Right forelimb (tissue), 1 donor: ENCODE measurements around the gene PTGIS.

ENCODE experiments used
- DNase-seq: peaks from one replicate; pipeline ENCODE4 v3.0.0-alpha.2; 2018

The PTGIS gene

GRCh38 chr20:49519777-49520359 lies 48.1 kb downstream of the PTGIS start:
- DNase-seq = no peak

- DNase-seq = no peak
Measured at GRCh38 chr20:49519212-49519712, 48.7 kb downstream of the PTGIS start.

DNA sequence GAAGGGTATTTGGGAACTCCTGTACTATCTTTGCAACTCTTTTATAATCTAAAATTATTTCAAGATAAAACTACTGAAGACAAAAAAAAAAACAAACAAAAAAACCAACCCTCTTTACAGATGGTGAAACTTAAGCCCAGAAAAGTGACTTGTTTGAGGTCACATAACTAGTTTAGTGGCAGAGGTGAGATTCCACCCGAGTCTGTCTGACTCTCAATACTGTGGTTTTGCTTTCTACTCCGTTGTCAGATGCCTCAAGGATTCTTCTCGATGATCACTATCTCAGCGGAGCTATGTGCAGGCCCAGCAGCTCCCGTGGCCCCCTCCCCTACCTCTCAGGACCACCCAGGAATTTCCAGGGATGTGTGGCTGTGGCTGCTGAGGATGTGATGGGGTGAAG lies 49.4 kb downstream of the PTGIS start:
- DNase-seq = no peak

DNA sequence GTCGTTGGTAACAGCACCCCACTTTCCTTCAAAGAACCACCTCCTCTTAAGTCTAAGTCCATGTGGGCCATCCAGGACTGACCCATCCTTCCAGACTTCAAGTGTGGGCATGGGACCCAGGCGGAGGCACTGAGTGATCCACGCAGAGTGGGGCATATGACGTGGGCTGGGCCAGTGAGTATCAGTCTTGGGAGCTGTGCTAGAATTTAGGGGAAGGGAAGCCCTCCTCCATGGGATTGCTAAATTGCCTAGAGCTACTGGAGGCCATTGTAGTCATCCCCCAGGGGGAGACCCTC lies 50.2 kb downstream of the PTGIS start:
- DNase-seq = no peak

DNA sequence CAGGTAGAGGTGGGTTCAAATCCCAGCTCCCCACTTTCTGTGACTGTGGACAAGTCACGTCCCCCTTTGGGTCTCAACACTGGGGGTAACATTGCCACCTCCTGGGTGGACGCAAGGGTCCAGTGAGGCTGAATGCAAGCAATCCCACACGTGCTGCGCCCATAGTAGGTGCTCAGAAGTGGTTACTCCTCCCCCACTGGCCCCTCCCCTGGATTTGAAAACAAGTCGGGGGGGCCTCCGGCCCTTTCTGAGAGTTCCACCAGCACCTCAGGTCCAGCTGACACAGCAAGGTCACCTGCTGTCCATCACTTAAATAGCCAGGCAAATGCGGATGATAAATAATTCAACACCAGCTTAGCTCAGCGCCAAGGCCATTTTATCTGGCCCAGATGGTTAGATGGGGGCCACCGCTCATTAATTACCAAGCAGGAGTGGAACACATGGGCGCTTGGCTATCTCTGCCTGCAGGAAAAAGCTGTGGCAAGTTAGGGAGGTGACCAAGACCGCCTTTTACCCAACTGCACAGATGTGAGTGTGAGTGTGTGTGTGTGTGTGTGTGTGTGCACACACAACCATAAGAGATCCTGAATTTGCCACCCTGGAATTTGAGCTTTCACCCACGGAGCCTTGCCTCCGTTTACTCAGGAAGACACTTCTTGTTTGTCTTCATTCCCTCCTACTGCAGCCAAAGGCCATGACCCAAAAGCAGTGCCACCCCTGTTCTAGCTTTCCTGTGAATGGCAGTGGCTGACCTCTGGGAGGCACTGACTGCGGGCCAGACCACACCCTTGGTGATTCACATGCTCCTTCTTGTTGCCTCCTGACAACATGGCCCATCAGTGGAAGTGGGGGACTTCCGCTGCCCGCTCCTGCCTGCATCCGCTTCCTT lies 50.8 kb downstream of the PTGIS start:
- no peak for DNase-seq

DNA sequence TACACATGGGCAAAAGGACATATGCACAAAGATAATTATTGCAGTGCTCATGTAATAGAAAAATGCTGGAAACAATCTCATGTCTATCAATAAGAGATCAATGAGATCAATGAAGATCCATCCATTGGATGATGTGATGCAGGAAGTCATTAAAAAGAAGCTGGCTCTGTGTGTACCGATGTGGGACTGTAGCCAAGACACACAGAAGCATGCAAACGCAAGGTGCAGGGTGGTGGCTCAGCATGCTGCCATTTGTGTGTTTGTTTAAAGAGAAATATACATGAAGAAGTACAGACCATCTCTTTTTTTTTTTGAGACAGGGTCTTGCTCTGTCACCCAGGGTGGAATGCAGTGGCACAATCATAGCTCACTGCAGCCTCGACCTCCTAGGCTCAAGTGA lies 52.4 kb downstream of the PTGIS start:
- DNase-seq = no peak

DNA sequence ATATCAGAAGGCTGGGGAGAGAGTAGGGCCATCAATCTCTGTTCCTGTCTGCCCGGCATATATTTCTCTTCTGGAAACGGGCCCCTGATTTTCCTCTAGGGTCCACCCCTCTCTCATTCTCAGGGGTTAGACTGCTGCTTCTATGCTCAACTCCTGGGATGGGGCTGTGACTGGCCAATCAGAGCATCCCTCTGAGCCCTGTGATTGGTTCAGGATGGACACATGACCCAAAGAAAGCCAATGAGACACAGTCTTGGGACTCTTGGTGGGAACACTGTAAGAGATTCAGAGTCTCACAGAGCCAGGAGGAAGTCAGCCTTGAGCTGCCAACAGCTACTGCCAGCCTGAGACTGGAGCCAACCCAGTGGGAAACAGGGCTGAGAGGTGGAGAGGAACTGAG lies 54.4 kb downstream of the PTGIS start:
- no peak for DNase-seq

DNA sequence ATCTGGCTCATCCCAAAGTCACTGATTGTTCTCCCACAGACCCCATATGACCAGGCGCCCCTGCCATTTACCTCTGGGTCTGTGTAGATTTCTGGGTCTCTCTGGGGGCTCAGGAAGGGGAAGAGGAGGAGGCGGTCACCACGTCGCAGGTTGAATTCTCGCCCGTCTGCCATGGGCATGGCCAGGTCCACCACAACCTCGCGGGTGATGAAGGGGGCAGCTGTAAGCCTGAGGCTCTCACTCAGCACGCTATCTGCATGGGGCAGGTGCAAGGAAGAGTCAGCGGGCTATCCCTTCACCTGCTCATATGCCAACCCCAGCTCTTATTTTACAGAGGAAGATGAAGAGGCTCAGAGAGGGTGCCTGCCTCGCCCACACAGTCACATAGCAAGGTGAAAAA lies 54.9 kb downstream of the PTGIS start:
- DNase-seq = no peak

- no peak for DNase-seq
Measured at GRCh38 chr20:49511788-49512525, 56.0 kb downstream of the PTGIS start.

GRCh38 chr20:49510562-49511122 lies 57.3 kb downstream of the PTGIS start:
- no peak for DNase-seq

DNA sequence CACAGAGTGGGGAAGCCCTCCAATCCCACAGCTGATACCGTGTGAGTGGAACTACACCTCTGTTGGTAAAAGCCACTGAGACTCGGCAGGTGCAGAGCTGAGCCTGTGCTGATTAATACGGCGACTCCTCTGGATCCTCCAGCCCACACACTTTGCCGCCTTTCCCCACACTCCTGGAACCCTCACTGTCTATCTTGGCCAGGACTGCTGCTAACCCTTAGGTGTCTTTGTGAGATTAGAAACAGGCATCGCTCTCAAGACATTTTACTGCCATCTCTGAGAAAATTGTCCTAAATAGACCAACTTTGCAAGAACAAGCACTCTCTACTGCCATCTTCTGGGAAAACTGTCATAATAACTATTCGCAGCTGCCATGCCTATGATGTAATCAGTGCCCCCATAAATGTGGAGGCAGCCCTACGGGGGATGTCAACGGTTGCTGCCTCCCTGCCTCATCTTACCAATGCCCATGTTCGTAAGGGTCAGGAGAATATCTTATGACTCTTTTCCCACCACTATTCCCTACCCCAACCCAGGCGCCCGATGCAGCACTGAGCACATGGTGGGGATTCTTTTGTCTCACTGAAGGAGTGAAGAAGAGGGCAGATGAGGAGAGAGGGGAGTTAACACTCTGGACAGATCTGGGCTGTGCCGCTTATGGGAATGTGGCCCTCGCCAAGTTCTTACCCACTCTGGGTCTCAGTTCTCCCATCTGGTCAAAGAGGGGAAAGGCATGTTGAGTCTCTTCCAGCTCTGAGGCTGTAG lies 59.3 kb downstream of the PTGIS start:
- no peak for DNase-seq

DNA sequence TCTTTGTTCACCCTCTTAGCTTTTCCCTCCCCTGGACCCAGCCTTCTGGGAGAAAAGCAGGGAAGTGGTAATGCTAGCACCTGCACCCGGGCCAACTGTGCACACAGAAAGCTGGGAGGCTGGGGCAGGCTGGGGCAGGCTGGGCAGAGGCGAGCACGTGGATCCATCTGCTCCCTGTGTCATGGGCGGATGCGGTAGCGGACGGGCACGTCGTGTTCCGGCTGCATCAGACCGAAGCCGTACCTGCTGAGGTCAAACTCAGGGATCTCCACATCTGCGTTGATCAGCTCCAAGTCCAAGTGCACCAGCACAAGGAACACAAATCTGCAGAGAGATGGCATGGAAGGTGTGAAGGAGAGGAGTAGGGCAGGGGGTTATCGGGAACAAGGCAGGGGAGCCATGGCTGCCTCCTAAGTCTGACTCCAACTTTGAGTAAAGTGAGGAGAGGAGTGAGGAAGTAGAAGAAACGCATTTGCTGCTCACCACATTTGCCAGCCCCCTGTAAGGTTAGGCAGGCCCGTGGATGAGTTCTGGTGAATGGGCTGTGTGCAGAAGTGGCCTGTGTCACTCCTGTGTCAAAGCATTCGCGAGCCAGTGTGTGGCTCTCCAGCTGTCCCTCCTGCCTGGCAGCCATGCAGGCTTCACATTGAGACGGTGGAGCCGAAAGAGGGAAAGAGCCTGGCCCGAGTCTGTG lies 60.0 kb downstream of the PTGIS start:
- DNase-seq = no peak

DNA sequence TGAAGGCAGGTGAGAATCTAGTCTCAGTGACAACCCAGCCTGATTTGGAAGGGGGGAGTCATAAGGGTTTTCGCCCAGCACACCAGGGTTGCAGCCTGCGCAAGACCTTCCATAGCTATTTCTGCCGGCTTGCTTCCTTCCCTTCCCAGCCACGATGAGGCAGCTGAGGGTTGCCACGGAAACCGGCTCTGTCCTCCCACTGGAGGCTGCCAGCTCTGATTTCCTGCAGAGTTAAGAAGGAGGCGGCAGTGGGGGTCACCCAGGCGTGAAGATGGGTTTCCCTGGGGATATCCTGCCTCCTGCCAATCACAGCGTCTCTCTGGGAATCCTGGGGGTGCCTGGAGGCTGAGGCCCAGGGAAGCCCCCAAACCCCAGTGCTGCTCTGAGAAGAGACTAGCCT lies 62.4 kb downstream of the PTGIS start:
- DNase-seq = no peak

DNA sequence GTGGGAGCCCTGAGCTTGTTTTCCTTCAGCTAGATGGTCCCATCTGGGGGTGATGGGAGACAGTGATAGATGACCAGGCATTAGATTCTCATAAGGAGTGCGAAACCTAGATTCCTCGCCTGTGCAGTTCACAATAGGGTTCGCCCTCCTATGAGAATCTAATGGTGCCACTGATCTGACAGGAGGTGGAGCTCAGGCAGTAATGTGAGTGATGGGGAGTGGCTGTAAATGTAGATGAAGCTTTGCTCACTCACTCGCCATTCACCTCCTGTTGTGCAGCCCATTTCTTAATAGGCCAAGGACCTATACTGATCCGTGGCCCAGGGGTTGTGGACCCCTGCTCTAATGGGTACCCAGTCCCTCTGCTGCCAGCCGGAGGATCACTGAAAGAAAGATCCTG lies 64.8 kb downstream of the PTGIS start:
- DNase-seq = no peak

GRCh38 chr20:49501917-49502316 lies 66.0 kb downstream of the PTGIS start:
- no peak for DNase-seq

- no peak for DNase-seq
Measured at GRCh38 chr20:49497398-49497669, 70.6 kb downstream of the PTGIS start.

- DNase-seq = no peak
Measured at GRCh38 chr20:49496553-49497397, 71.2 kb downstream of the PTGIS start.

GRCh38 chr20:49496043-49496442 lies 71.9 kb downstream of the PTGIS start:
- no peak for DNase-seq

GRCh38 chr20:49490689-49491088 lies 77.2 kb downstream of the PTGIS start:
- no peak for DNase-seq

GRCh38 chr20:49489688-49490087 lies 78.2 kb downstream of the PTGIS start:
- DNase-seq = no peak

- no peak for DNase-seq
Measured at GRCh38 chr20:49486064-49486463, 81.9 kb downstream of the PTGIS start.
